Glutamatergic neuron (in vitro differentiated cells): ENCODE data around the gene MAGEB17. TPM values are rescaled to one million over a fixed set of nuclear protein-coding genes. Genes with fewer than 3 reads are reported as not detected.

Experiments
- DNase-seq: peaks from one replicate; pipeline ENCODE4 v3.0.0; 2022
- H3K27ac Mint-ChIP-seq: one replicate; pipeline ENCODE4 v1.8.0; 2020; ENCODE audit warnings: mild to moderate bottlenecking, mixed read lengths, inconsistent platforms; ENCODE audit not compliant: unreplicated experiment
- H3K27me3 Mint-ChIP-seq: one replicate; pipeline ENCODE4 v1.8.0; 2020; ENCODE audit warnings: mild to moderate bottlenecking, moderate library complexity, mixed read lengths, inconsistent platforms; ENCODE audit not compliant: unreplicated experiment
- H3K36me3 Mint-ChIP-seq: one replicate; pipeline ENCODE4 v1.8.0; 2020; ENCODE audit warnings: mild to moderate bottlenecking, mixed read lengths, inconsistent platforms; ENCODE audit not compliant: unreplicated experiment
- H3K4me1 Mint-ChIP-seq: one replicate; pipeline ENCODE4 v1.8.0; 2020; ENCODE audit warnings: mild to moderate bottlenecking, low read depth, mixed read lengths, inconsistent platforms; ENCODE audit not compliant: unreplicated experiment
- H3K4me3 Mint-ChIP-seq: one replicate; pipeline ENCODE4 v1.8.0; 2020; ENCODE audit warnings: mild to moderate bottlenecking, mixed read lengths, inconsistent platforms; ENCODE audit not compliant: unreplicated experiment
- H3K9me3 Mint-ChIP-seq: one replicate; pipeline ENCODE4 v1.8.0; 2020; ENCODE audit warnings: mild to moderate bottlenecking, moderate library complexity, mixed read lengths, inconsistent platforms; ENCODE audit not compliant: unreplicated experiment
- total RNA-seq: library from RNA; stranded (reverse); fragmentation: NEBNext Ultra II Directional; extraction: Animal tissue kit (Norgen Biotek cat#: 25700); gene quantifications from one replicate; pipeline ENCODE4 v1.2.1, GENCODE V29; 2021; ENCODE audit not compliant: unreplicated experiment
- TF ChIP-seq, protein P1 (sequence below): fragments of 200-600 bp; sonication (generic); IDR thresholded peaks from one replicate; pipeline ENCODE4 v1.5.0; 2021; ENCODE audit not compliant: partially characterized antibody, unreplicated experiment

Gene MAGEB17
- total RNA-seq, 1 donor from 2014 or later: not detected

DNA sequence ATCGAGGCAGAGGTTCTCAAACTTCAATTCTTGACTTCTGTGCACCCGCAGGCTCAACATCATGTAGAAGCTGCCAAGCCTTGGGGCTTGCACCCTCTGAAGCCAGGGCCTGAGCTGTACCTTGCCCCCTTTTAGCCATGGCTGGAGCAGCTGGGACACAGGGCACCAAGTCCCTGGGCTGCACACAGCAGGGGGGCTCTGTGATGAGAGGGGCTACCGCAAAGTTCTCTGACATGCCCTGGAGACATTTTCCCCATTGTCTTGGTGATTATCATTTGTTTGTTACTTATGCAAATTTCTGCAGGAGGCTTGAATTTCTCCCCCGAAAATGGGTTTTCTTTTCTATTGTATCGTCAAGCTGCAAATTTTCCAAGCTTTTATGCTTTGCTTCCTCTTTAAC is 4.9 kb upstream of the MAGEB17 start:
- Mint-ChIP-seq H3K9me3 (no peaks in the 10 kb centered on the region), H3K36me3 (no peaks in the 10 kb centered on the region), H3K27ac (no peak overlapping the region), H3K4me3 (no peak overlapping the region), H3K27me3 (no peaks in the 10 kb centered on the region), H3K4me1 (no peaks in the 10 kb centered on the region)
- DNase-seq: no peak
- TF ChIP-seq, protein P1, sequence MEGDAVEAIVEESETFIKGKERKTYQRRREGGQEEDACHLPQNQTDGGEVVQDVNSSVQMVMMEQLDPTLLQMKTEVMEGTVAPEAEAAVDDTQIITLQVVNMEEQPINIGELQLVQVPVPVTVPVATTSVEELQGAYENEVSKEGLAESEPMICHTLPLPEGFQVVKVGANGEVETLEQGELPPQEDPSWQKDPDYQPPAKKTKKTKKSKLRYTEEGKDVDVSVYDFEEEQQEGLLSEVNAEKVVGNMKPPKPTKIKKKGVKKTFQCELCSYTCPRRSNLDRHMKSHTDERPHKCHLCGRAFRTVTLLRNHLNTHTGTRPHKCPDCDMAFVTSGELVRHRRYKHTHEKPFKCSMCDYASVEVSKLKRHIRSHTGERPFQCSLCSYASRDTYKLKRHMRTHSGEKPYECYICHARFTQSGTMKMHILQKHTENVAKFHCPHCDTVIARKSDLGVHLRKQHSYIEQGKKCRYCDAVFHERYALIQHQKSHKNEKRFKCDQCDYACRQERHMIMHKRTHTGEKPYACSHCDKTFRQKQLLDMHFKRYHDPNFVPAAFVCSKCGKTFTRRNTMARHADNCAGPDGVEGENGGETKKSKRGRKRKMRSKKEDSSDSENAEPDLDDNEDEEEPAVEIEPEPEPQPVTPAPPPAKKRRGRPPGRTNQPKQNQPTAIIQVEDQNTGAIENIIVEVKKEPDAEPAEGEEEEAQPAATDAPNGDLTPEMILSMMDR: no peak

DNA sequence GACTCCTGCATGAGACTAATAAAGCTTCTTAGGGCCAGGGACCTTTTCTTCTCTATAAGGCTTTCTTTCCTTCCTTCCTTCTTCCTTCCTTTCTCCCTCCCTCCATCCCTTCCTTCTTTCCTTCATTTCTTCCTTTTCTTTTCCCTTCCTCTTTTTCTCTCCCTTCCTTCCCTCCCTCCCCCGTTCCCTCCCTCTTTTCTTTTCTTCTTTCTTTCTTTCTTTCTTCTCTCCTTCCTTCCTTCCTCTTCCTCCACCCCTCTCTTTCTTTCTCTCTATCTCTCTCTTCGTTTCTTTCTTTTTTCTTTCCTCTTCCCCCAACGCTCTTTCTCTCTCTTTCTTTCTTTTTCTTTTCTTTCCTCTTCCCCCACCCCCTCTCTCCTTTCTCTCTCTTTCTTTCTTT is 2.5 kb upstream of the MAGEB17 start:
- DNase-seq: no peak

DNA sequence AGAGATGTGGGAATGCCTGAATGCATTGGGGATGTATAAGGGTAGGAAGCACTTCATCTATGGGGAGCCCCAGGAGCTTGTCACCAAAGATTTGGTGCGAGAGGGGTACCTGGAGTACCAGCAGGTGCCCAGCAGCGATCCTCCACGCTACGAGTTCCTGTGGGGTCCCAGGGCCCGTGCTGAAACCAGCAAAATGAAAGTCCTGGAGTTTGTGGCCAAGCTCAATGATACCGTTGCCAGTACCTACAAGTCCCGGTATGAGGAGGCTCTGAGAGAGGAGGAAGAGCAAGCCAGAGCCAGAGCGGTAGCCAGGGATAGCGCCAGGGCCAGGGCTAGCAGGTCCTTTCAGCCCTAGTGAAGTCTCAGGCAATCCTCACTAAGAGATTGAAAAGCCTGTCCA is 3.8 kb downstream of the MAGEB17 start:
- H3K4me1 Mint-ChIP-seq: no peaks in the 10 kb centered on the region
- no peaks in the 10 kb centered on the region for H3K36me3 Mint-ChIP-seq
- no peak overlapping the region for H3K4me3 Mint-ChIP-seq
- no peaks in the 10 kb centered on the region for H3K9me3 Mint-ChIP-seq
- H3K27me3 Mint-ChIP-seq: no peaks in the 10 kb centered on the region
- H3K27ac Mint-ChIP-seq: no peak overlapping the region
- TF ChIP-seq, protein P1: no peak
- no peak for DNase-seq

More for the DNA sequence above, 2.5 kb upstream of the MAGEB17 start:
- H3K27ac Mint-ChIP-seq: no peak overlapping the region
- no peaks in the 10 kb centered on the region for H3K9me3 Mint-ChIP-seq
- no peaks in the 10 kb centered on the region for H3K27me3 Mint-ChIP-seq
- TF ChIP-seq, protein P1: no peak
- no peaks in the 10 kb centered on the region for H3K4me1 Mint-ChIP-seq
- H3K4me3 Mint-ChIP-seq: no peak overlapping the region
- H3K36me3 Mint-ChIP-seq: no peaks in the 10 kb centered on the region

DNA sequence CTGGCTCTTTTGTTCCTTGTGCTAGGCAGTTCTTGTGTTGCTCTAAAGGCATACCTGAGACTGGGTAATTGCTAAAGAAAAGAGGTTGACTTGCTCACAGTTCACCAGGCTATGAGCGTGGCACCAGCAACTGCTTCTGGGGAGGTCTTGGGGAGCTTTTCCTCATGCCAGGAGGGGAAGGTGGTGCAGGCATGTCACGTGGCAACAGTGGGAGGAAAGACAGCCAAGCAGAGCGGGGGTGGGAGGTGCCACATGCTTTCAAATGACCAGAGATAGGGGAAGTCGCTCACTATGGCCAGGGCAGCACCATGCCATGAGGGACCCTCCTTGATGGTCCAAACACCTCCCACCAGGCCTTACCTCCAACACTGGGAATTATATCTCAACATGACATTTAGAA is 4.7 kb downstream of the MAGEB17 start:
- Mint-ChIP-seq H3K27me3 (no peaks in the 10 kb centered on the region), H3K36me3 (no peaks in the 10 kb centered on the region), H3K9me3 (no peaks in the 10 kb centered on the region), H3K4me3 (no peak overlapping the region), H3K27ac (no peak overlapping the region), H3K4me1 (no peaks in the 10 kb centered on the region)
- TF ChIP-seq, protein P1: no peak
- no peak for DNase-seq

DNA sequence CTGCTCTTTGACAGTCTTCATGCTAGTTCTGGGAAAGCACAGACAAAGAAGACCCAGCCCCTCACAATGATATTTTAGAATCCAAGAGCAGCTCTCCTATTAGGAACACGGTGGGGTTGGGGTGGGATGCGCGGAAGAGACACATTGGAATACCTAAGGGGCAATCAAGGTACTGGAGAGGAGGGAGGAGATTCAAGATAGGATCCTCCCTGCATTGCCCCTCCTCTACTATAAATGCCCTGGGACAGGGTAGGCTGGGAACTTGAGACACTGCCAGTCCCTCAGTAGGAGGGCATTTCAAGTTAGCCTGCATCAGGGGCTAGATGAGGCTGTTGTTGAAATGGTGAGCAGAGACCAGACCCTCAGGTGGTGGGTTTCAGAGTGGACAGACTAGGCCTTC is 5.1 kb downstream of the MAGEB17 start:
- Mint-ChIP-seq H3K9me3 (no peaks in the 10 kb centered on the region), H3K4me3 (no peak overlapping the region), H3K27ac (no peak overlapping the region), H3K36me3 (no peaks in the 10 kb centered on the region), H3K27me3 (no peaks in the 10 kb centered on the region), H3K4me1 (no peaks in the 10 kb centered on the region)
- TF ChIP-seq, protein P1: no peak
- DNase-seq: no peak
